ENCODE data around the gene ZNF292. TPM values are rescaled to one million over a fixed set of nuclear protein-coding genes. Genes with fewer than 3 reads are reported as not detected.
"Not testable (repeated sequence)": the region's sequence is repeated elsewhere in the genome, so short reads cannot be mapped to it uniquely, and the experiment has no call there.

Gene ZNF292
- total and polyA plus RNA-seq, 4 donors: 4.6 to 116 (median 16.5) TPM

GRCh38 chr6:87297119-87297518 is 141.8 kb downstream of the ZNF292 start:
- ATAC-seq (ENCODE audit: insufficient read depth, low FRiP score) (no peak), DNase-seq (no peak)
- no peaks in the 10 kb centered on the region for H3K36me3 ChIP-seq (ENCODE audit: control insufficient read depth in 4 of 4, insufficient read depth in 4 of 4, low read length in 4 of 4)
- no peak overlapping the region for H3K4me3 ChIP-seq
- WGBS, 2 donors: 53 to 57% methylated on average over 1 of the region's 1 CpG
- no peaks in the 10 kb centered on the region for H3K27me3 ChIP-seq (ENCODE audit: control insufficient read depth in 3 of 3, insufficient read depth in 3 of 3, low read length in 2 of 3)
- no peaks in the 10 kb centered on the region for H3K9me3 ChIP-seq (ENCODE audit: control insufficient read depth in 4 of 4, insufficient read depth in 3 of 4, low read length in 3 of 4)
- H3K4me1 ChIP-seq (ENCODE audit: control insufficient read depth in 5 of 5, insufficient read depth in 5 of 5, low read length in 5 of 5): no peaks in the 10 kb centered on the region
- H3K27ac ChIP-seq (ENCODE audit: low read depth in 1 of 2, low read length in 1 of 2): no peak overlapping the region
- TF ChIP-seq CTCF (IDR thresholded peaks at IDR 0.05; ENCODE audit: control extremely low read depth, extremely low read depth): no peak
- no peak overlapping the region for H3K9ac ChIP-seq (ENCODE audit: insufficient read depth in 1 of 2, low read length in 2 of 2)

GRCh38 chr6:87301277-87301676 is 145.9 kb downstream of the ZNF292 start:
- ATAC-seq (ENCODE audit: insufficient read depth, low FRiP score); H3K9ac ChIP-seq (ENCODE audit: insufficient read depth in 1 of 2, low read length in 2 of 2); H3K4me1 ChIP-seq (ENCODE audit: control insufficient read depth in 5 of 5, insufficient read depth in 5 of 5, low read length in 5 of 5); DNase-seq; H3K27ac ChIP-seq (ENCODE audit: low read depth in 1 of 2, low read length in 1 of 2); H3K9me3 ChIP-seq (ENCODE audit: control insufficient read depth in 4 of 4, insufficient read depth in 3 of 4, low read length in 3 of 4); H3K27me3 ChIP-seq (ENCODE audit: control insufficient read depth in 3 of 3, insufficient read depth in 3 of 3, low read length in 2 of 3); H3K4me3 ChIP-seq; H3K36me3 ChIP-seq (ENCODE audit: control insufficient read depth in 4 of 4, insufficient read depth in 4 of 4, low read length in 4 of 4): not testable (repeated sequence)
- WGBS, 2 donors: 83 to 87% methylated on average over 9 of the region's 9 CpGs

- peaks cover 0 to 2% (median 0%) of the 10 kb centered on the region in 4 donors for H3K9me3 ChIP-seq (ENCODE audit: control insufficient read depth in 4 of 4, insufficient read depth in 3 of 4, low read length in 3 of 4)
- no peak overlapping the region for H3K4me3 ChIP-seq
- H3K4me1 ChIP-seq (ENCODE audit: control insufficient read depth in 5 of 5, insufficient read depth in 5 of 5, low read length in 5 of 5): no peaks in the 10 kb centered on the region
- H3K27me3 ChIP-seq (ENCODE audit: control insufficient read depth in 3 of 3, insufficient read depth in 3 of 3, low read length in 2 of 3): no peaks in the 10 kb centered on the region
- DNase-seq: no peak
- no peak overlapping the region for H3K9ac ChIP-seq (ENCODE audit: insufficient read depth in 1 of 2, low read length in 2 of 2)
- no peak for TF ChIP-seq CTCF (IDR thresholded peaks at IDR 0.05; ENCODE audit: control extremely low read depth, extremely low read depth)
- H3K27ac ChIP-seq (ENCODE audit: low read depth in 1 of 2, low read length in 1 of 2): no peak overlapping the region
- WGBS, 2 donors: 73 to 76% methylated on average over 4 of the region's 4 CpGs
- H3K36me3 ChIP-seq (ENCODE audit: control insufficient read depth in 4 of 4, insufficient read depth in 4 of 4, low read length in 4 of 4): no peaks in the 10 kb centered on the region
- ATAC-seq (ENCODE audit: insufficient read depth, low FRiP score): no peak
Measured at GRCh38 chr6:87308970-87309369, 153.6 kb downstream of the ZNF292 start.

- no peak for ATAC-seq (ENCODE audit: insufficient read depth, low FRiP score)
- no peaks in the 10 kb centered on the region for H3K36me3 ChIP-seq (ENCODE audit: control insufficient read depth in 4 of 4, insufficient read depth in 4 of 4, low read length in 4 of 4)
- 0 to 32% methylated on average over 1 of the region's 1 CpG for WGBS, 2 donors
Measured at GRCh38 chr6:87312860-87313259, 157.5 kb downstream of the ZNF292 start.

More at GRCh38 chr6:87312860-87313259, 157.5 kb downstream of the ZNF292 start:
- Histone ChIP-seq H3K4me1 (ENCODE audit: control insufficient read depth in 5 of 5, insufficient read depth in 5 of 5, low read length in 5 of 5) (no peaks in the 10 kb centered on the region), H3K27ac (ENCODE audit: low read depth in 1 of 2, low read length in 1 of 2) (no peak overlapping the region), H3K4me3 (no peak overlapping the region), H3K9me3 (ENCODE audit: control insufficient read depth in 4 of 4, insufficient read depth in 3 of 4, low read length in 3 of 4) (peaks cover 0 to 2% (median 0%) of the 10 kb centered on the region in 4 donors), H3K9ac (ENCODE audit: insufficient read depth in 1 of 2, low read length in 2 of 2) (no peak overlapping the region), H3K27me3 (ENCODE audit: control insufficient read depth in 3 of 3, insufficient read depth in 3 of 3, low read length in 2 of 3) (no peaks in the 10 kb centered on the region)
- no peak for TF ChIP-seq CTCF (IDR thresholded peaks at IDR 0.05; ENCODE audit: control extremely low read depth, extremely low read depth)
- DNase-seq: no peak

Other genes starting within 250 kb of the ZNF292 start
- not detected for gene HTR1E, start 218.0 kb upstream of the ZNF292 start, total RNA-seq
- gene HTR1E, start 218.0 kb upstream of the ZNF292 start, polyA plus RNA-seq: not detected
- not detected for gene CGA, start 60.5 kb upstream of the ZNF292 start, total RNA-seq
- gene CGA, start 60.5 kb upstream of the ZNF292 start, polyA plus RNA-seq: not detected
- gene SMIM8, start 167.0 kb downstream of the ZNF292 start, total RNA-seq: 10 to 100 TPM in 1 of 2 donors, 1 to 10 TPM in 1; 9.3 to 23.2 TPM
- gene SMIM8, start 167.0 kb downstream of the ZNF292 start, polyA plus RNA-seq: 1 to 10 TPM; 2.6 to 7.0 TPM
- 1 to 10 TPM in 1 of 2 donors, under 1 TPM in 1; 0.57 to 1.6 TPM for gene GJB7, start 173.7 kb downstream of the ZNF292 start, total RNA-seq
- under 1 TPM; 0.50 to 0.51 TPM for gene GJB7, start 173.7 kb downstream of the ZNF292 start, polyA plus RNA-seq
- gene C6orf163, start 189.2 kb downstream of the ZNF292 start, total RNA-seq: 10 to 100 TPM in 1 of 2 donors, 1 to 10 TPM in 1; 2.4 to 11.5 TPM
- gene C6orf163, start 189.2 kb downstream of the ZNF292 start, polyA plus RNA-seq: under 1 TPM; 0.21 to 0.87 TPM